ENCODE measurements around the gene NR1D2. TPM values are rescaled to one million over a fixed set of nuclear protein-coding genes. Genes with fewer than 3 reads are reported as not detected.
A peak's percentile ranks its signal among the peaks of the same experiment; 100 is the strongest.

NR1D2 gene
- total and polyA plus RNA-seq, 2 donors from 2014 or later = 7.1 to 49.3 TPM

DNA sequence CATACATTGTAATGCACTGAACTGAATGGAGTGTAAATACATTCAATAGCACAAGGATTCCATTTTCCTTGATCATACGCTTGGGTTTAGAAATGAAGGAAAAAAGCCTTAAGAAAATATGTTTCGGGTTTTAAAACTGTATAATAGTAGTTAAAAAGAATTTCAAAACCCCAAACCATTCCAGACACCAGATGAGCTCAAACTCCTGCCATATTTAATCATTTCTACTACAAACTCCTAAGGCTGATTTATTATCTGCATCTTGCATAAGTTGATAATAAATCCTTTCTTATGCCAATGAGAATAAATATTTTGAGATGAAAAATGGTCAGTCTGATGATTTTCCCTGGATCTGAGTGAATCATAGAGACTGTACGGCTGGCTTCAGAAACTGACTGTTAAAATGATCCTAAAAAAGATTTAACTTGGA, 51.0 kb downstream of the NR1D2 start:
- intact Hi-C loops (cut with DNase I) = loop anchor here (10.0 kb wide), 1 partner anchor 689 kb away; no protein-coding TSS in a partner anchor
- peaks cover 3 to 10% (median 6%) of the 10 kb centered on the region in 3 donors for H3K4me1 ChIP-seq (ENCODE audit: control insufficient read depth in 2 of 3, insufficient read depth in 2 of 3, low read depth in 1 of 3, low read length in 3 of 3)
- H3K36me3 ChIP-seq (ENCODE audit: control insufficient read depth in 2 of 3, insufficient read depth in 3 of 3, low read length in 3 of 3) = no peaks in the 10 kb centered on the region
- no peak for FAIRE-seq
- DNase-seq = no peak
- H3K9ac ChIP-seq (ENCODE audit: low read length in 3 of 3) = no peak overlapping the region
- no peak overlapping the region for H3K4me3 ChIP-seq (ENCODE audit: low read length in 3 of 3)
- no peak overlapping the region for H3K27ac ChIP-seq (ENCODE audit: low read depth in 2 of 2, low read length in 2 of 2)
- no peaks in the 10 kb centered on the region for H3K27me3 ChIP-seq (ENCODE audit: control insufficient read depth, insufficient read depth, low read length)
- no peak for TF ChIP-seq CTCF (IDR thresholded peaks at IDR 0.05; ENCODE audit: borderline replicate concordance, extremely low read depth, insufficient read depth)
- H3K9me3 ChIP-seq (ENCODE audit: control insufficient read depth in 2 of 3, insufficient read depth in 1 of 3, low read length in 3 of 3) = no peaks in the 10 kb centered on the region

DNA sequence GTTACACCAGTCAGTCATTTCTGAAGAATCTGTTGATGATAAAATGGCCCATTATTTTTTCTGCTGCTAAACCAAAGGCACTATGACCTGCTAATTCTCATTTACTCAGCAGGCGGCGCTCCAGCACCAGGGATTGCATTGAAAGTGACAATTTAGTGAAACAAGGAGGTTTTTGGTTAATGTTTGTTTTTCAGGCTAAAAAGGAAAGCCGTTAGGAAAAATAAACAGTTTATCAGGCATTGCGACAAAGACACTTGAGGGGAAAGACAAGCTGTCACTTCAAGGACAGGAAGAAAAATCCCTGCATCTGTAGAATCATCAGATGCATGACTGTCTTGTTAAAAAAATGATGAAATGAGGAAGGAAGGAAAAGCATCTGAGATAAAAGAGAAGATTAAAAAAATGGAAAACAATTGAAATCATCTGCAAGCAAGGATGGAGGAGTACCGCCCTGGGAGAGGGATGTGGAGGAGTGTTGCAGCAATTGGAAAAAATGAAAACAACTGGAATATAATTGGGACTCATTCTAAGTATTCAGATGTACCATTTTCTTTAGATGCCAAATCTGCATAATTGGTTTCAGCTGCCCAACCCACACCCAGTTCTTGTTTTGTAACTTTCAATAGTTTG, 54.0 kb downstream of the NR1D2 start:
- Histone ChIP-seq H3K4me3 (ENCODE audit: low read length in 3 of 3) (no peak overlapping the region), H3K36me3 (ENCODE audit: control insufficient read depth in 2 of 3, insufficient read depth in 3 of 3, low read length in 3 of 3) (no peaks in the 10 kb centered on the region), H3K9me3 (ENCODE audit: control insufficient read depth in 2 of 3, insufficient read depth in 1 of 3, low read length in 3 of 3) (no peaks in the 10 kb centered on the region), H3K27ac (ENCODE audit: low read depth in 2 of 2, low read length in 2 of 2) (no peak overlapping the region), H3K27me3 (ENCODE audit: control insufficient read depth, insufficient read depth, low read length) (no peaks in the 10 kb centered on the region), H3K9ac (ENCODE audit: low read length in 3 of 3) (no peak overlapping the region), H3K4me1 (ENCODE audit: control insufficient read depth in 2 of 3, insufficient read depth in 2 of 3, low read depth in 1 of 3, low read length in 3 of 3) (peaks cover 0 to 4% (median 0%) of the 10 kb centered on the region in 3 donors)
- TF ChIP-seq CTCF (IDR thresholded peaks at IDR 0.05; ENCODE audit: borderline replicate concordance, extremely low read depth, insufficient read depth) = peak; percentile 96
- intact Hi-C loops (cut with DNase I) = loop anchor here (10.0 kb wide), 1 partner anchor 686 kb away; no protein-coding TSS in a partner anchor
- DNase-seq (peak in 4 of 5 donors; percentile 69 to 85 (median 77)), FAIRE-seq (peak; percentile 15)

GRCh38 chr3:24002129-24002528, 57.0 kb downstream of the NR1D2 start:
- Histone ChIP-seq H3K4me1 (ENCODE audit: control insufficient read depth in 2 of 3, insufficient read depth in 2 of 3, low read depth in 1 of 3, low read length in 3 of 3) (no peaks in the 10 kb centered on the region), H3K9me3 (ENCODE audit: control insufficient read depth in 2 of 3, insufficient read depth in 1 of 3, low read length in 3 of 3) (no peaks in the 10 kb centered on the region), H3K36me3 (ENCODE audit: control insufficient read depth in 2 of 3, insufficient read depth in 3 of 3, low read length in 3 of 3) (no peaks in the 10 kb centered on the region), H3K4me3 (ENCODE audit: low read length in 3 of 3) (no peak overlapping the region), H3K9ac (ENCODE audit: low read length in 3 of 3) (no peak overlapping the region), H3K27ac (ENCODE audit: low read depth in 2 of 2, low read length in 2 of 2) (no peak overlapping the region), H3K27me3 (ENCODE audit: control insufficient read depth, insufficient read depth, low read length) (no peaks in the 10 kb centered on the region)
- DNase-seq (no peak), FAIRE-seq (no peak)
- TF ChIP-seq CTCF (IDR thresholded peaks at IDR 0.05; ENCODE audit: borderline replicate concordance, extremely low read depth, insufficient read depth) = no peak
- intact Hi-C loops (cut with DNase I) = loop anchor here (10.0 kb wide), 1 partner anchor 233 kb away; no protein-coding TSS in a partner anchor
